Activated CD4-positive, alpha-beta T cell treated with anti-CD3 and anti-CD28 coated beads, Interleukin-2, amount 50 U/mL, for 48 hours (primary cell): ENCODE measurements around the gene COBL.

Experiments
- DNase-seq, 2 experiments: peaks; one replicate each; pipeline ENCODE4 v3.0.0-alpha.2; 2020

The COBL gene

DNA sequence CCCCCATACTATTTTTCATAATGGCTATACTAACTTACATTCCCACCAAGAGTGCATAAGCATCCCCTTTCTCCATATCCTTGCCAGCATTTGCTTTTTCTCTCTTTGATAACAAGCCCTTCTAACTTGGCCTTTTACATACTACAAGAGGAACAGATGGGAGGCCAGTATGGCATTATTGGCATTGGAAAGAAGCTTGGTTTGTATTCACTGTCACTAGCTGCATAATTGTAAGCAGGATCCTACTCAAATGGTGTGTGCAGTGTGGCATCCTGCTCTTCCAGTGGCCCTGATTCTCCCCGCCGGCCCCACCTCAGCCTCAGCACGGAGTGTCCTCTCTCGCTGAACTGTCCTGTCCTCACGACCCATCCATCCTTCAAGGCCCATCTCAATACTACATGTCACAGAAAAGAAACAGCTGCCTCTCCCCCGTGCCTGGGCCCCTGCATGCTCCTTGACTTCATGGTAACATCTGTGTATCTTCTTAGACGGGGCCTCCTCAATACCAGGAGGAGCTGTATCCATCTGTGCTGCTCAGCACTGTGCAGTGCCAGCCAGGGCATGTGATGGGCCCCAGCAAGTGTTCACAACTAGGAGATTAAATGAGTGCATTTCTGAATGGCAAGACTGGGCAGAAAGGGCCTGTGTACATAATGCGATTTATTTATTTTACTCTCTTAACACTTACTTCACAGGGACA is 205.2 kb downstream of the COBL start:
- DNase-seq = no peak

DNA sequence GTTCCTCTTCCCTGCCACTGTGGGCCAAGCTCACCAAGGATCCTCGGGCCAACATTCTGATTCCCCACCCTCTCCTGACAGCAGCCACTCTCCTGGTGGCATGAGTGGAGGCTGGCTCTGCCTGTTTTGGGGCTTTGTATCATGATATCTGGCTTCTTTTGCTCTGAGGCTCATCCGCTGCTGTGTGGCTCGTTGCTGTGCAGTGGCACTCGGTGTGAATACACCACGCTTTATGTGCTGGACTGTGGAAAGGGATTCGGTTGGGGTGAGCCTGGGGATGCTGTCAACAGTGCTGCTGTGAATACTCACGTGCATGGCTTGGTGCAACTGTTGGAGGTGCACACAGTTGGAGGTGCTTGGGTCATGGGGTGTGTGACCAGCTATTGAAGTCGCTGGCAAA is 208.5 kb downstream of the COBL start:
- DNase-seq = no peak

DNA sequence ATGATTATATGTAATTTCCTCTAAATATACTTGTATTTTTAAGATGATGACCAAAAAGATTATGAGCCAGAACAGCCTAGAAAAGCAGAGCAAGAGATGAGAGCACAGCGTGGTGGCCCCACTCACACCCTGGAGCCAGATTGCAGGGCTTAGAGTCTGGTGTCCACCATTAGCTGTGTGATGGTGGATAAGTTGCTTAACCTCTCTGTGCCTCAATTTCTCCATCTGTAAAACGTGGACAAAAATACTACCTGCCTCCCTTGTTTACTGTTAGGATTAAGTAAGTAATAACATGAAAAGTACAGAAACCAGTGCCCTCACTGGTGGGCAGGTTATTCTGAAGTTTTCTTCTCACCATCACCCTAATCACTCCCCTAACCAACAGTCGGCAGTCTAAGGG is 212.3 kb downstream of the COBL start:
- no peak for DNase-seq

DNA sequence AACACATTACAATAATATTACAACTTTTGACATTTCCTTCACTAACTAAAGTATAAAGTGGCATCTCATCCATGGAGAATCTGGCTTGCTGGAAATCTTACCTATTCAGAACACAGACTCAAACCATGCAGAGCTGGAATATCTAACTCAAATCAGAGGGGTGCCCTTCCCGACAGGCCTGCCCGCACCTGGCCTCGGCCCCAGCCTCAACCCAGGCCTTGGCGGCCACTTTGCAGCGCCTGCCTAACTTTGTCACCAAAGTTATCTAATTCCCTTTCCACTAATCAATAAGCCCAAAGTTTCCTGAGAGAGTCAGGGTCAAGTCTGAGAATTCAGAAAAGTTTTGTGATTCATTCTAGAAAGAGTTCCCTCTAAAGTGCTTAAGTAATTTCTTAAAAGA is 212.9 kb downstream of the COBL start:
- no peak for DNase-seq

DNA sequence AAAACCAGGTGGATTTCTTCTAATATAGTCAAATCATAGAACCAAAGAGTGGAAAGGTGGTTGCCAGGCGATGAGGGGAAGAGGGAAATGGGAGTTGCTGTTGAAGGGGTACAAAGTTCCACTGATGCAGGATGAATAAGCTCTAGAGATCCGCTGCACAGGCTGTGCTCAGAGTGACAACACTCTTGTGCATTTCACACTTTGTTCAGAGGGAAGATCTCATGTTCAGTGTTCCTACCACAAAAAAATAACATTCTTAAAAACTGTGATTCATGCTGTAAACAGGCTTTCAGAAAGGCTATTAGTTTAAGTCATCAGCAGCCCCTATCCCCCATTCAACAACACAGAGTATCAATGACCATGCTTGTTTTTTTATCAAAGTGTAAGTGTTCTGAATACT is 213.8 kb downstream of the COBL start:
- no peak for DNase-seq

DNA sequence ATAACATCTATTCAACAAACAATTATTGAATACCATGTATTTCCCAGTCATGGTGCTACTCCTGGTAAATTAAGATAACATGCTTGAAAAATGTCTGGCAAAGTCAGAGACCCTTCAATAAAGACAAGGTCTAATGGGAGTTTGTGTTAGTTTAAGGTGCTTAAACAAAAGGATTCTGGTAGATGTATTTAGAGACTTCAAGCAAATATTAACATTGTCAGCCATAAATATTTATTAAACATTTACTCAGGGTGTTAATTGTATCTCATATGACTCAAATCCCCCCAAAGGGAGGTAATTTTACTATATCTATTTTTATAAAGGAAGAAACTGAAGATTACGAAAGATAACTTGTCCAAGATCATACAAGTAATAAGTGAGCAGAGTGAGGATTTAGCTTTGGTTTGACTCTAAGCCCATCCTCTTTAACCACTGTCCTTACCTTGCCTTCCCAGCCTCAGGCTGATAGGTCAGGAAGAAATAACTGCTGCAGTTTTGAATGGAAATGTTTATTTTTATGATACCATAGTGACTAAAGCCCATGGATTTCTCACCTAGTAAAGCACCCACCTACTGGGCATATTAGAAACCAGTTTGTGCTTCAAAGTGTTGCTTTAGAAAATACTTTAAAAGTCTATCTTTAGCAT is 215.4 kb downstream of the COBL start:
- DNase-seq = no peak

DNA sequence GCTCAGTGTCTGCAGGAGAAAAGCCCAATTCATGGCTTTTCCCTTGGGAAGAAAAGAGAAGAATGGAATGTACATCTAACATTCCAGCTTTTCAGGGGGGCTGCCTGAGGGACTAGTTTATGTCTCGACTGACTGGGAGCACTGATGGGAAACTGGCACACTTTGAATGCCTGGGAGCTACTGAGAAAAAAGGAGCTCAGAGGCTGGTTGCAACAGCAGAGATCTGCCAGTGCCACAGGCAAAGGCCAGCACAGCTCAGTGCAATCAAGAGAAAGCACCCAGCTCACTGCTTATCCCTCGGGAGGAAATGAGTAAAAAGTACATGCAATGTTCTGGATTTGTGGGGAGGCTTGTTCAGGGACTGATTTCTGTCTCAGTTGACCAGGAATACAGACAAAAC is 226.2 kb downstream of the COBL start:
- no peak for DNase-seq

DNA sequence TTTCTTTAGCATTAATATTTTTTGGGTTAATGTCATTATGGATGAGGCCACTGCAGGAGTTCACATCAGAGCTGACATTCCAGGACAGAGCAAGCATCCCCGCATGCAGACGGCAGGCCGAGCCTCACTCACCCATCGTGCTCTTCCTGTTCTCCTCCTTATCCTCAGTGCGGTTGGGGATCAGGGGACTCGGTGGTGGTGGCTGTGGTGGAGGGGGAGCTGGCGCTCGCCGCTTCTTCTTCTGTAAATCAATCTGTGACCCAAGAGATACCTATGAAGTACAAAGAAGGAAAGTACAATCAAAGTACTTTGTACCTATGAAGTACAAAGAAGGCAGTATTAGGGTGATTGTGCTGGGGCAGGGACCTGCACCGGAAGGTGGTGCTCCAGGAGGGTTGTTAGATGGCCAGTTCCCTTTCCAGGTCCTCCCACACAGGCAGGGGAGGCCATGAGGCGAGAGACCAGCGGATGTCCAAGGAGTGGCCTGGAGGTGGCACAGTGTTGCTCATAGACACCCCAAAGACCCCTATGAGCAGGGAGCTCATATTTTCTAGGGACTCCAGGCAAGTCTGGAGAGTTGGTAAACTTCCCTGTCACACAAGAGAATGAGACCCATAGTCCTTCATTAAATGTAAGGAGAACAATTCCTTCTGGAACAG is 231.4 kb downstream of the COBL start:
- no peak for DNase-seq

DNA sequence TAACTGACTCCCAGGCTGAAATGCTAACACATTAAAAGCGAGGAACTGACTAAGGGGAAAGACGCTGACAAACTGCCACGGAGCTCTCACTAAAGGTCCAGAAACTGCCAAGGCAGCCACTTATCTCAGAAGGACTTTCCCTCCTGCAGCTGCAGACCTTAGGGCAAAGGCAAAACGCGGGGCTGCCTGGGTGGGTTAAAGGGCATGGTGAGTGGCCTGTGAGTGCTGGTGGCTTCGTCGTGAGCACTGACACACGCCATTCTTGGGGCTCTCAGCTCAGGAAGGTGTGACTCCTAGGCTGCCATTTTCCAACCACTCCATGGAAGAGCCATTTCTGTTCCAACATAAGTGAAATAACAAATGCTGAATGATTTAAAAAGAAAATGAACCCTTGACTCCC is 232.5 kb downstream of the COBL start:
- no peak for DNase-seq

DNA sequence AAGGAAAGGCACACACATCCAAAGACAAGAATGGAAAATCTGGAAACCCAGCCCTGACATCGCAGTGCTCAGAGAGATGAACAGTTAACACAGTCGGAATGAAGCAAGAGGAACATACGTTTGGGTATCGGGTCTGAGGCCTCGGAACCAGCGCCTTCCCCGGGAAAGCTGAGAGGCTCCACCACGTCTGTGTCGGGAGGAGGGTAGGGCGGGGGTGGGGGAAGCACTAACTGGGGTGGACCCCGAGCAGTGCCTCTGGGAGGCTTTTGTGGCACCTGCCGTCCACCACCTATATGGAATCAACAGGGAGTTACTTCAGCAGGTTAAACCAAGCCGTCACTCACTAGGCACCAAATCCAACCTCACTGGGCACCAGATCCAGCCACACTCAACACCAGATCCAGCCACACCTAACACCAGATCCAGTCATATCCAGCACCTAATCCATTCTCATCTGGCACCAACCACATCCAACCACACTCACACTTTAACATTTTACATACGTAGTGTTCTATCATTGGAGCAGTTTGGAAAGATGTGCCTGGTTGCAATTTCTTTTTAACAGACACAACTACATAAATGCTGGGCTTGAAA is 233.6 kb downstream of the COBL start:
- no peak for DNase-seq

DNA sequence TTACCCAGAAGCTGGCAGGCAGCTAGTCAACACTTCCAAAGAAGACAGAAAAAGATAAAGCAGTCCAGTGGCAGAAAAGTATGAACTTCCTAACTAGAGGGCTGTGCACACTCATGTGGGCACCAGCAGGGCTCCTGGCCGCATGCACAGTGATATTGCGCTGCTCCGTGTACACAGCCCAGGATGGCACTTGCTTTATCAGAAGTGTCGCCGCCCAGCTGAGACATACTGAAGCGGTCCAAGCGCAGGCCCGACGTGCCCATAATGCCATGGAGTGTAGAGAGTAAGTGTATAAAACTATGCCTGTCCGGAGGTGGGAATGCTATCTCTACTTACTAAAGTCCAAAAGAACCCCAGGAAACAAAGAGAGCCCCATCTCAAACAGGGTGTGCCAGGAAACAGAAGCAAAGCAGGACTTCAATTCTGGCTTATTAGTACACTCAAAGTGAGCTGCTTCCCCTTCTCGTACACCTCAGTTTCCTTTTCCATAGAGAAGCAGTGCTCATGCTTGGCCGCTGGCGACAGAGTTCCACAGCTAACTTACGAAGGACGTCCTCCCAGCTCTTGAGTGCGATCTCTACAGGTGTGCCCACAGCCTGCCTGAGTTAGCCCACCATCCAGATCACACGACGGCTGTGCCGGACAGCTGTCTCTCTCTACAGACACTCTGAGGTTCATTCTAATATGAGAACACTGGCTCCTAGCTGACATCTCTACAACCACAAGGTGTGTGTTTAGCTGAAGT is 234.3 kb downstream of the COBL start:
- no peak for DNase-seq

DNA sequence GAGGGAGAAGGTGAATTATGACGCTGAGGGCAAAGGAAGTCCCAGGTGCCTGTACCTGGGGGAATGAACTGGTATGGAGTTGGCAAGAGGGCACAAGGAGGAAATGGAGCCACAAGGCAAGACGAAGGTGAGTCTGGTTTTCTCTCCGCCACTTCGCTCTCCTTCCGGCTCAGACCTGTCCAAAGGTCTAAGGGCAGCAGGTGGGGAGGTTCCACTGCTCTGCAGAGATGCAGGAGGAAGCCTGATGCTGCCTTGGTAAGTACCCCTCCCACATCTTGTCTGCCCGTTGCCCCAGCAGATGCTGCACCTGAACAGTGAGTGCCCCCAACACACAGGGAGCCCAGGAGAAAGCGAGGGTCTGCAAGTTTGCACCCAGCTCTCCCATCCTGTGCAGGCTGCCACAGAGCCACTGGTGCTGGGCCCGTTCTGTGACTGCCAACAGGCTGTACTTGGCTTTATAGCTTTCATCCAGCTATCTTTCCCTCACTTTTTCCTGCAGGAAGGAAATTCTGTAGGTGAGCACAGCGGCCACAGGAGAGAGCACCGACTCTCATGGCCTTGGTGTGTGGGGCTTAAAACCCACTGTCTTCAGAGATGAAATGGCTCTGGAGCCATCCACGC is 235.2 kb downstream of the COBL start:
- DNase-seq = no peak

DNA sequence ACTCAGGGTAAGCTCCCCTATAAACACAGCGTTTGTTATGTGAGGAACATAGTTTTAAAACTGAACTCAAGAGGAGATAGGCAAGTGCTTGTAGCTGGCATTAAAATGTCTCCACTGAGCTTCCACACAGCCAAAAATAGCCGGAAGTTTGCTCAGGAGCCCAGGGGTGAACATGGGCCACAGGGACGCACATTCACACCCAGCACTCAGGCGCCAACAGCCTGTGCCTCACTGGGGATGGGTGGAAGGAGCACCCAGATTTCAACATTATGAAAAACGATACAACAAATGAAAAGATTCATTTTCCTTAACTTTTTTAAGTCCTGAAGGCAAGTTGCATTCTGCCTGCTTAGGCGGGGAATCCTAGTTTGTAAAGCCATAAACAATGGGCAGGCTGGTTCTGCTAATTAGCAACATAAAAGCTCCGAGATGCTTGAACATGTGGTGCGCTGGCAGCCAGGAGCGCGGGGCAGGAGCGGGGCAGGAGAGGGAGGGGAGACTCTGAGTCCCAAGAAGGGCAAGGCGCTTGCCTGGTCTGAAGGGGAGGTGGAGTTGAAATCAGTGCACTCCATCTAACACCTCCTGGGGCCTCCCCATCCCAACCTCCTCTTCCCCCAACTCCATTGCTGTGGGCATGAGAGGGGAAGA is 235.9 kb downstream of the COBL start:
- DNase-seq = no peak

DNA sequence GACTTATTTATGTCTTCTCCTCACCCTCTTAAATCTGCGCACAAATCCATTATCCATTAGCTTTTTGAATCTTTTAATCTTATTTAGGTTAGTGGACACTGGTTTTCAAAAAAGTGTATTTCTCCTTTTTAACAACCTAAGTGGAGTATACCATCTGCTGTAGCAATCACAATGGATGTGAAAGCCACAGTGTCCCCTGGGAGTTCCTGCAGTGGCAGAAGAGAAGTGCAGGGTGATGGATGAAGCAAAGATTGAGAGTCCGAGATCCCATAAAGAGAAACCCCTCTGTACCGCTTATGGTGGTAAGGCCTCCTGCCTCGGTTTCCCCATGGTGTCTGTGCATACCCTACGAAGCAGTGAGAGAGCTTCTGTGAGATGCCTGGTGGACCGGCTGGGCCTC is 236.4 kb downstream of the COBL start:
- DNase-seq = no peak

DNA sequence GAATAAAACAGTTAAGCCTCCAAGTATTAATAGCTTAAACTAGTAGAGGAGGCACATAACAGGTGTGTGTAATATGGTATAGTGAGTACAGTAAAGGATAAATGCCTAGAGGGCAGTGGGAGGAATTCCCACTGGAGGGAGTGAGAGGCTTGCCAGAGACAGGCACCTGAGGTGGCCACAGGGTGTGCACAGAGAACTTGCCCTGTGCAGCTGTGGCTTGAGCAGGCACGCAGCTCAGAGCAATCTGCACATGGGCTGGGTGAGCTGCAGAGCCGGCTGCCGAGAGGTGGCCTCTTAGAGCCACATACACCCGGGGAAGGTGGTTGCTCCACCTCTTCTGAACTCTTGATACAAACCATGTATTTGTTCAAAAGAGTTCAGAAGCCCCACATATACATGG is 237.1 kb downstream of the COBL start:
- no peak for DNase-seq

DNA sequence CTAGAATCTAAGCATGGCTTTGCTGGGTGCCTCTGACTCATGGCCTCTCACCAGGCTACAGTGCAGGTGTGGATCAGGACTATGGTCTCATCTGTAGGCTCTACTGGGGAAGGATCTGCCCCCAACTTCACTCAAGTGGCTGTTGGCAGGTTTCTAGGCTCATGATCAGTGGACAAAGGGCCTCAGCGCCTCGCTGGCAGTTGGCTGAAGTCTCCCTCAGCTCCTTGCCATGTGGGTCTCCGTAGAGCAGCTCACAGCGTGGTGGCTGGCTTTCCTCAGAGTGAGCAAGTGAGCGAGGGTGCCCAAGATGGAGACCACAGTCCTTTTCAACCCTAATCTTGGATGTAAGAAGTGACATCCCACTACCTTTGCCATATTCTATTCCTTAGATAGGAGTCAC is 238.0 kb downstream of the COBL start:
- DNase-seq = no peak

DNA sequence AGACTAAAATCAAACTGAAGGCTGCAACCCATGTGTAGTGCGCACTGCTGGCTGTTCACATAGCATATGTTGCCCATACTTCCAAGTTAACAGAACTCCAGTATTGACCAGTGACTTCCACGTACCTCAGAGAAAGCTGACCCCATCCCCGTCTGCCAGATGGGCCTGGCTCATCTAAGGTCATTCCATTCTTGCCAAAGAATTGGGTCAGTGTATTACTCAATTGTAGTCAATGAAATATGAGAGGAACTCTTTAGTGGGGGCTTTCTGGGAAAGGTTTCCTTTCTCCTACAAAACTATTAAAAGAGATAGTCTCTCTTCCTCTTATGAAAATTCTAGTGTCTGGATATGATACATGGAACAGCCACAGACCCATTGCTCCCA is 238.6 kb downstream of the COBL start:
- DNase-seq = no peak

DNA sequence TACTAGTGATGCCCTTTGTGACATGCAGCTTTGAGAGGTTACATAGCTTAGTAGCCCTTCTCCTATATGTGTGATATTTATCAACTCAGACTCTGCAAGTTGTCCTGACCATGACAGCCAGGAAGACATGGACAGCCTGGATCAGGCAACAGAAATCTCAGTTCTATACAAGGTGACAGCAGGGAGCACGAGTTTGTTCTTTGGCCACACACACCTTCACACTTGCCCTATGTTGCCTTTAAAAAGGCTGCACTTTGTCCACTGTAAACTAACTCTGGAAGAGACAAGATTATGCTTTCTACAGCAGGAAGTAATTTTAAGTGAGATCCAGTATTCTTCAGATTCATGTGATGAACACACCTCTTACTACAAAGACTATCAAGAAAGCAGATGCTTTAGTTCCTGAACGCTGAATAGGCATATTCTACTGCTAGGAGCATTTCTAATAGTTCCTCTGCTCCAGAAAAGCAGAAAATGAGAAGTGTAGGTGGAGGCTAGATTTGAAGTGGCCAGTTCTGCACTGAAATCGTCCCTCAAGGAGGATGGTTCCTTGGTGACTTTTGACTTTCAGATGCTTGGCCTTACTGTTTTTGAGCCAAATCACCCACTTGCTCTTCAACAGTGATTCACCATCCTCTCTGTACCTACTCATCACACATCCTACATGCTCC is 239.2 kb downstream of the COBL start:
- DNase-seq = no peak

DNA sequence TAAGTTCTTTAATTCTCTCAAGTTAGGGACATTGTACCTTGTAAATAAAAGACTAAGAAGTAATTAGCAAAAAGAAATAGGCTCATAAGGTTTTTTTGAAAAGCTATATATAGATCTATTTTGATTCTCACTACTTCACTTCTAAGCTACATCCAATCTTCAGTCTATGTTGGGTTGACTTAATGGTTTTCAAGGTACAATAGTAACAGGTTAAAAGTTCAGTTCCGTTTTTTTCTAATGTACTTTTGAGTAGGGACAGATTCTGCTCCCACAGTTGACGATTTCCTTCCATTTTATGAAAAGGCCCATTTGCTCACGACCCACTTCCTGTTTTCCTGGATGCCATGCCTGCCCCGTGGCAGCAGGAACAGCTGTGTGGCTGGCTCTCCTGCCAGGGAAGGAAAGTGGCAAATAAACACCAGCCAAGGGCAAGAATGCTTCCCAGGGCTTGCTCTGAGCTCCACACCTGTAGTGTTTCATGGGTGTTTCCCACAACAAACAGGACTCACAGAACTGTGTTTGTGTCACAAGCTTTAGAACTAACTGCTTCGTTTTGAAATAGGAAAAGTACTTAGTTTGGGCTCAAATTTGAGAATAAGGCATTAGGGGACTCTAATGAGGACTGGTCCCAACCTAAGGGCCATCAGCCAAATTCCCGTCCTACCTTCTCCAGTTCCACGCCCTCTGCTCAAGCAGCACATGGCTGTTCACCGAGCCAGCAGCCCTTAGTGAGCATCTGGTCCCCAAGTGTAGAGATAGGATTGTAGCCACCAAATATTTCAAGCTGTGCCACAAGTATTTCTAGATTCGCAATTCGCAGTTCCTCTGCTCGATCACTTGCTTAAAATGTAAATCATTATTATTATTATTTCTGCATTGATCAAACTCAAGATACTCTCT is 240.7 kb downstream of the COBL start:
- DNase-seq = no peak

DNA sequence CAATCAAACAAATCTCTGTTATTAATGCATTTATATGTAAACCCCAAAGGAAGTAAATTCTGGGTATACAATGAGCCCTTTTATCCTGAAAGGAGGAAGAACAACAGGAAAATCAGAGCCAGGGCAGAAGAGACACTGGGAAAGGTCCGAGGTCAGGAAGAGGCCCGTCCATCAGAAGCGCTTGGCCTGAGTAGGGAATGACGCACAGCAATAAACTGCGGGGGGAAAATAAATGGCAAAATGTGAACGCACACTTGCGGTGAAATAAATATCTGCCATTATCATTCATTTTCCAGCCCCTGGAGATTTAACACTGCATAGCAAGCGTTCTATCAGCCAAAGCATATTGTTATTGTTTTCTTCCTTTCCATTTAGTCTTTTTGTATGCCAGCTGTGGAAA is 243.4 kb downstream of the COBL start:
- DNase-seq = no peak

DNA sequence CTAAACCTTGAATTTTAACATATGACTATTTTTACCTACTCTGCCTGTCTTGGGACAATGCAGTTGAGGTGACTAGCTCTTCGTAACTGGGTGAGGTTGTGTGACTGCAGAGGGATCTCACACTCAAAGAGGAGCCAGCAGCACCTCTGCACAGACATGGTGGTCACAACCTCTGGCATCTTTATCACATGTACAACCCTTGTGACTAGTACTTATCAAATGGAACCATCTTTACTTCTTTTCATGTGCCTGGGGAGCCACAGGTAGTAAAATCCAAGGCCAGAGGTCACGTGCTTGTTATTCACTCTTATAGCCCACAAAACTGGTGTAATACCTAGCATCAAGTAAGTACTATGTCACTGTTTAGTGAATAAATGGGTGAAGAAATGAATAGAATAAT is 244.3 kb downstream of the COBL start:
- DNase-seq = no peak
